ENCODE data around the gene TPRG1L. TPM values are rescaled to one million over a fixed set of nuclear protein-coding genes. Genes with fewer than 3 reads are reported as not detected.

The TPRG1L gene
- total RNA-seq, 6 experiments from 2014 or later, result 51.8 to 63.5 (median 58.0) TPM

DNA sequence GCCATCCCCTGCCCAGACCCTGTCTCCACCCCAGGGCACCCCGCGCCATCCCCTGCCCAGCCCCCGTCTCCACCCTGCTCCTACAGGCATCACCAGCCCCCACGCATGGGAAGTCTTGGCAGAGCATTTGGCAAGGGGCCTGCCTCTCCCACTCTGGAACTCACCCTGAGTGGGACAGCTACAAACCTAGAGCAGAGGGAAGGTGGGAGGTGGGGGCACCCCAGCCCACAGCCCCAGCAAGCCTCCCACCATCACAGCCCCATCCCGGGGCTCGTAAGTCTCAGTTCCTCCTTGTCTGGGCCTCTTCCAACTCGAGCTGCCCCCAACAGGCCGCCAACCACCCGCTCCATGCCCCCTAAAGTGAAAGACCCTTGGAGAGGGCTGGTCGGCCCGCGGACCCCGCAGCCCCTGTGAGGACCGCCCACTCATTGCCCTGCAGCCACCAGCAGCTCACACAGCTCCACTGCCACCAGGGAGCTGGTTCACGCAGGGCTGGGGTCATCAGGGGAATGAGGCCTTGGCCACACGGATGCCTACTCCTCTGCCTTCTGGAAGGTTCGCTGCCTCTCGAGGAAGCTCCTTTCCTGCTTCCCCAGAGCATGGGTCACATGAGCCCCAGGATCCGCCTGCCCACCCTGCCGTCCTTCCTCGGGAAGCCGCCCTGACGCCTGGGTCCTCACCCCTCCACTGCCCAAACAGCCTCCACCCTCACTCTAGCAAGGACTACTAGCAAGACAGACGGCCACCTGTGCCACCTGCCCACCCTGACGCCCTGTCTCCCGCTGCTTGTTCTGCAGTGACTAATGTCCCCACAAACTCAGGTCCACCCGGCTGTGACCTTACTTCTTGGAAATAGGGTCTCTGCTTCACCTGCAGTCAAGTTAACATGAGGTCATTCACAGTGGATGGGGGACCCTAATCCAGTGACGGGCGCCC, 27.9 kb upstream of the TPRG1L start:
- Mint-ChIP-seq H3K27ac (no peak overlapping the region), H3K36me3 (ENCODE audit: low read depth) (no peaks in the 10 kb centered on the region), H3K4me1 (ENCODE audit: low read depth) (no peaks in the 10 kb centered on the region), H3K27me3 (ENCODE audit: insufficient read depth) (peaks cover 6% of the 10 kb centered on the region), H3K9me3 (no peaks in the 10 kb centered on the region), H3K4me3 (no peak overlapping the region)
- TF ChIP-seq, protein P1, sequence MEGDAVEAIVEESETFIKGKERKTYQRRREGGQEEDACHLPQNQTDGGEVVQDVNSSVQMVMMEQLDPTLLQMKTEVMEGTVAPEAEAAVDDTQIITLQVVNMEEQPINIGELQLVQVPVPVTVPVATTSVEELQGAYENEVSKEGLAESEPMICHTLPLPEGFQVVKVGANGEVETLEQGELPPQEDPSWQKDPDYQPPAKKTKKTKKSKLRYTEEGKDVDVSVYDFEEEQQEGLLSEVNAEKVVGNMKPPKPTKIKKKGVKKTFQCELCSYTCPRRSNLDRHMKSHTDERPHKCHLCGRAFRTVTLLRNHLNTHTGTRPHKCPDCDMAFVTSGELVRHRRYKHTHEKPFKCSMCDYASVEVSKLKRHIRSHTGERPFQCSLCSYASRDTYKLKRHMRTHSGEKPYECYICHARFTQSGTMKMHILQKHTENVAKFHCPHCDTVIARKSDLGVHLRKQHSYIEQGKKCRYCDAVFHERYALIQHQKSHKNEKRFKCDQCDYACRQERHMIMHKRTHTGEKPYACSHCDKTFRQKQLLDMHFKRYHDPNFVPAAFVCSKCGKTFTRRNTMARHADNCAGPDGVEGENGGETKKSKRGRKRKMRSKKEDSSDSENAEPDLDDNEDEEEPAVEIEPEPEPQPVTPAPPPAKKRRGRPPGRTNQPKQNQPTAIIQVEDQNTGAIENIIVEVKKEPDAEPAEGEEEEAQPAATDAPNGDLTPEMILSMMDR (IDR thresholded peaks at IDR 0.05), result no peak
- DNase-seq, result no peak

DNA sequence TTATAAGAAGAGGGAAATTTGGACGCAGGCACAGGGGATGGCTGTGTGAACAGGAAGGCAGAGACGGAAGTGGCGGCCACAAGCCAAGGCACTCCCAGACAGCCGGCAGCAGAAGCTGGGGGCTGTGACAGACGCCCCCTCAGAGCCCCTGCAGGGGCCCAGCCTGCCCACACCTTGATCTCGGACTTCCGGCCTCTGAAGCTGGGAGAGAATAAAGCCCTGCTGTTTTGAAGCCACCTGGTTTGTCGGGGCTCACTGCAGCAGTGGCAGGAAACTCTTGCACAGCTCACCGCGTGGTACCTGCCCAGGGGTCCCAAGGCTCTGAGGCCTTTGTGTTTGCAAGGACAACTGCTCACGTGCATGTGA, 27.2 kb upstream of the TPRG1L start:
- Mint-ChIP-seq H3K27me3 (ENCODE audit: insufficient read depth) (peaks cover 6% of the 10 kb centered on the region), H3K36me3 (ENCODE audit: low read depth) (no peaks in the 10 kb centered on the region), H3K9me3 (no peaks in the 10 kb centered on the region), H3K27ac (no peak overlapping the region), H3K4me3 (no peak overlapping the region), H3K4me1 (ENCODE audit: low read depth) (no peaks in the 10 kb centered on the region)
- TF ChIP-seq, protein P1 (IDR thresholded peaks at IDR 0.05), result no peak
- DNase-seq, result no peak

DNA sequence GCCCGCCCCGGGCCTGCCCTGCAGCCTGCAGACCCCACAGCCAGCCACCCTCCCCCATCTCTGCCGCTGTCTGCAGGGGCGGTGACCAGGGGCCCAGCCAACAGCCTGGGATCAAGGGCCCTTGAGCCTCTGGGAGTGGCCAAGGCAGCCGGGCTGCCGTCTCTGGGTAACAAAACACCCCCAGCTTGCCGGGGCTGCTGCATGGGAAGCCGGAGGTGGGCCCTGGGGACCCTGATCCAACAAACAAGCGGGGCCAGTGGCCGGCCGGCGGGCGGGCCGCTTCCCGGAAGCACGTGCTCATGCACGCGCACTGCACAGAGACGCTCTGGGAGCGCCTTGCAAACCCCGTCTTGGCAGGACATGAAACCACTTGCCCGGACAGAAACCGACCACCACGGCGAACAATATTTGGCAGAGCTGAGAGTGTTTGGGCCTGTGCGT, 26.7 kb upstream of the TPRG1L start:
- no peaks in the 10 kb centered on the region for H3K36me3 Mint-ChIP-seq (ENCODE audit: low read depth)
- no peak overlapping the region for H3K4me3 Mint-ChIP-seq
- peaks cover 6% of the 10 kb centered on the region for H3K27me3 Mint-ChIP-seq (ENCODE audit: insufficient read depth)
- no peaks in the 10 kb centered on the region for H3K4me1 Mint-ChIP-seq (ENCODE audit: low read depth)
- TF ChIP-seq, protein P1 (IDR thresholded peaks at IDR 0.05), result no peak
- DNase-seq, result no peak
- H3K9me3 Mint-ChIP-seq, result no peaks in the 10 kb centered on the region
- no peak overlapping the region for H3K27ac Mint-ChIP-seq

DNA sequence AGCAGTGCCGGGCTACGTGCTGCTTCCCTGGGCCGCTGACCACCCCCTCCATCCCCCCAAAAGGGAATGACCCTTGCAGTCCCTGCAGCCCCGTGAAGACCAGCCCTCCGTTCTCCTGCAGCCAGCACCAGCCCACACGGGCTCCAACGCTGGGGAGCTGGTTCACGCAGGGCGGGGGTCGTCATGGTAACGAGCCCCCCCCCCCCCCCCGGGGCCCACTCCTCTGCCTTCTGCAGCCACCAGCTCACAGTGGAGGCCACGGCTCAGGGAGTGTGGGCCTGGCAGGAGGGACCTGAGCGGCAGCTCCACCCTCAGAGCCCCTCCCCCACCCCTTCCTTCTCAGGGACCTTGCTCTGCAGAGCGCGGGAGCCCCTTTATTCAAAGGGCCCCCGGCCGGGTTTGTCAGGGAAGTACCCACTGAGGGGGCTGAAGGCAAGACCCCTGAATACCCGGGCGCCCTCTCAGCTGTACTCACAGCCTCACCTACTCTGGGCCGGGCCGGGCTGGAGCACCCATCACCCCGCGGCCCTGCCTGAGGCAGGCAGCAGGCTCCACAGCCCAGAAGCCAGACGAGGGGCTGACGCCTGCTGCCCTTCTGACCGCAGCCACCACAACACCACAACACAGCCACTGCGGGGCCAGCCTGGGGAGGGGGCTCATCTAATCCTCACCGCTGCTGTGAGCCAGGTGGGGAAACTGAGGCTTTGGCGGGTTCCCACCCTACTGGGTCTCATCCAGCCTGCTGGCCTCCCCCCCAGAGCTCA, 26.1 kb upstream of the TPRG1L start:
- H3K27ac Mint-ChIP-seq, result no peak overlapping the region
- no peaks in the 10 kb centered on the region for H3K4me1 Mint-ChIP-seq (ENCODE audit: low read depth)
- TF ChIP-seq, protein P1 (IDR thresholded peaks at IDR 0.05), result no peak
- no peak overlapping the region for H3K4me3 Mint-ChIP-seq
- no peaks in the 10 kb centered on the region for H3K9me3 Mint-ChIP-seq
- H3K36me3 Mint-ChIP-seq (ENCODE audit: low read depth), result no peaks in the 10 kb centered on the region
- peaks cover 6% of the 10 kb centered on the region for H3K27me3 Mint-ChIP-seq (ENCODE audit: insufficient read depth)
- no peak for DNase-seq

DNA sequence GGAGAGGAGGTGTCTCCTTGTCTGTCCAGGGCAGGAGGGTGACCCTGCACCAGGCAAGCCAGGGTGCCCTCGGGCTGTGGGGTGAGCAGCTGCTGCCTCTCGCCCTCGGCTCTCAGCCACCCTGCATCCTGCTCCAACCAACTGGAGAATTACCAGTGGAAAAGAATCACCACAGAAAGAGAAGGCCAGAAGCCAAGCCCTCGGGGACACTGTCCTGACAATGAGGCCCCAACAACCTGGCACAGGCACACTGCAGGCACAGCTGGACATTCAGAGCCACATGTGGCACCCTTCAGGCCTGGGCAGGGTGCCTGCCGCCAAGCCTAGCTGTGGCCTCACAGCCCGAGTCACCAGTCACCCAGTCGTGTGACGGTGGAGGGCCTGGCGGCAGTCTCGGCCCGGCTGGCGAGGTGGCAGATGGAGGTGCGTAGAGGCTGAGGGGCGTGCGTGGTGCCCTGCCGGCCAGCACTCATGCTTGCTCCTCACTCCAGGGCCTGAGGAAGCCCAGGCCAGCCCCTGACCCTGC, 25.5 kb upstream of the TPRG1L start:
- no peak for DNase-seq
- Mint-ChIP-seq H3K9me3 (no peaks in the 10 kb centered on the region), H3K4me3 (no peak overlapping the region), H3K27ac (no peak overlapping the region), H3K4me1 (ENCODE audit: low read depth) (no peaks in the 10 kb centered on the region), H3K36me3 (ENCODE audit: low read depth) (no peaks in the 10 kb centered on the region), H3K27me3 (ENCODE audit: insufficient read depth) (peaks cover 6% of the 10 kb centered on the region)
- TF ChIP-seq, protein P1 (IDR thresholded peaks at IDR 0.05), result no peak
